GM23248 (cell line): ENCODE results near the gene TMEM128. TPM values are rescaled to one million over a fixed set of nuclear protein-coding genes. Genes with fewer than 3 reads are reported as not detected.
"Not testable (repeated sequence)": the region's sequence is repeated elsewhere in the genome, so short reads cannot be mapped to it uniquely, and the experiment has no call there.

ENCODE experiments used
- DNase-seq: peaks from one replicate; pipeline ENCODE4 v3.0.0-alpha.2; 2015
- H2AFZ ChIP-seq: fragments of 200-600 bp; sonication (generic); 2 replicates; pipeline ENCODE4 v1.6.1; 2016; ENCODE audit warnings: antibody characterized with exemption
- H3F3A ChIP-seq: fragments of 200-600 bp; sonication (generic); 2 replicates; pipeline ENCODE4 v1.6.1; 2016; ENCODE audit warnings: mild to moderate bottlenecking, antibody characterized with exemption, mixed run types; ENCODE audit not compliant: insufficient read depth
- H3K27ac ChIP-seq: fragments of 200-600 bp; sonication (generic); 2 replicates; pipeline ENCODE4 v1.5.1; 2016; ENCODE audit warnings: mild to moderate bottlenecking
- H3K27me3 ChIP-seq: fragments of 200-600 bp; sonication (generic); replicated peaks from 2 replicates; pipeline ENCODE4 v1.6.1; 2016; ENCODE audit warnings: mild to moderate bottlenecking; ENCODE audit not compliant: insufficient read depth
- H3K36me3 ChIP-seq: fragments of 200-600 bp; sonication (generic); 2 replicates; pipeline ENCODE4 v1.6.1; 2016; ENCODE audit warnings: low read depth, mild to moderate bottlenecking
- H3K4me1 ChIP-seq: fragments of 200-600 bp; sonication (generic); 2 replicates; pipeline ENCODE4 v1.6.1; 2016; ENCODE audit warnings: mild to moderate bottlenecking; ENCODE audit not compliant: insufficient read depth
- H3K4me2 ChIP-seq: fragments of 200-600 bp; sonication (generic); one replicate; pipeline ENCODE4 v1.6.1; 2016; ENCODE audit warnings: mild to moderate bottlenecking; ENCODE audit not compliant: unreplicated experiment
- H3K4me3 ChIP-seq: fragments of 200-600 bp; sonication (generic); 2 replicates; pipeline ENCODE4 v1.5.1; 2016; ENCODE audit warnings: mild to moderate bottlenecking
- H3K79me2 ChIP-seq: fragments of 200-600 bp; sonication (generic); 2 replicates; pipeline ENCODE4 v1.6.1; 2016; ENCODE audit warnings: mild to moderate bottlenecking; ENCODE audit not compliant: insufficient read depth
- H3K9ac ChIP-seq: fragments of 200-600 bp; sonication (generic); 2 replicates; pipeline ENCODE4 v1.6.1; 2016; ENCODE audit warnings: mild to moderate bottlenecking
- H3K9me2 ChIP-seq: fragments of 200-600 bp; sonication (generic); 2 replicates; pipeline ENCODE4 v1.6.1; 2016; ENCODE audit warnings: mixed run types, mild to moderate bottlenecking, moderate library complexity; ENCODE audit not compliant: insufficient read depth
- H3K9me3 ChIP-seq: fragments of 200-600 bp; sonication (generic); one replicate; pipeline ENCODE4 v1.6.1; 2017; ENCODE audit warnings: low read depth
- H4K20me1 ChIP-seq: fragments of 200-600 bp; sonication (generic); 2 replicates; pipeline ENCODE4 v1.6.0; 2016; ENCODE audit not compliant: insufficient read depth
- EZH2 ChIP-seq: fragments of 200-600 bp; sonication (generic); IDR thresholded peaks from 2 replicates; pipeline ENCODE4 v1.6.1; 2018; ENCODE audit warnings: antibody characterized with exemption, mild to moderate bottlenecking; ENCODE audit not compliant: insufficient read depth, poor library complexity, severe bottlenecking
- EZH2phosphoT487 ChIP-seq: fragments of 200-600 bp; sonication (generic); IDR thresholded peaks from 2 replicates; pipeline ENCODE4 v1.6.1; 2018; ENCODE audit warnings: antibody characterized with exemption, moderate library complexity, mild to moderate bottlenecking, low read depth; ENCODE audit not compliant: insufficient read depth
- WGBS, 2 experiments: methylation state at CpG; one replicate each; pipeline ENCODE4 v1.1.6; 2015 to 2017; ENCODE audit warnings: low lambda C conversion rate in 2 of 2, low coverage in 1 of 2; ENCODE audit errors: missing lambda C conversion rate in 2 of 2; 5-methylcytosine and 5-hydroxymethylcytosine counted together
- in situ Hi-C: fragments of 300-500 bp; cut with MboI; formaldehyde crosslinking; loops from 2 replicates; pipeline ENCODE4 v1.15.0; 2020
- polyA plus RNA-seq: library from polyadenylated mRNA; unstranded; fragments of >200 nt; fragmentation: Nextera tagmentation; extraction: Ambion mirVana; gene quantifications from 2 replicates; pipeline ENCODE4 v1.2.1, GENCODE V29; 2016
- total RNA-seq: library from RNA; depleted of rRNA; stranded (reverse); fragments of >200 nt; shearing (Covaris generic); gene quantifications from 2 replicates; pipeline ENCODE4 v1.2.3, GENCODE V29; 2014; rRNA removed

TMEM128 gene
- total and polyA plus RNA-seq, 2 experiments from 2014 or later, result 25.9 to 35.4 TPM

GRCh38 chr4:4202510-4202909 lies 45.5 kb downstream of the TMEM128 start:
- no peak overlapping the region for H3K4me3 ChIP-seq
- H3K9ac ChIP-seq, result no peak overlapping the region
- no peak overlapping the region for H3K4me2 ChIP-seq
- no peak overlapping the region for H3K27ac ChIP-seq
- DNase-seq, result no peak
- no peaks in the 10 kb centered on the region for H3K9me3 ChIP-seq
- no peaks in the 10 kb centered on the region for H4K20me1 ChIP-seq
- no peaks in the 10 kb centered on the region for H3K4me1 ChIP-seq
- peaks cover 24% of the 10 kb centered on the region for H3K27me3 ChIP-seq
- 32 to 34% methylated on average over 4 of the region's 4 CpGs for WGBS, 2 experiments
- no peak for TF ChIP-seq EZH2
- TF ChIP-seq EZH2phosphoT487, result no peak
- in situ Hi-C loops, result no loop called here
- no peaks in the 10 kb centered on the region for H3F3A ChIP-seq
- H3K9me2 ChIP-seq, result no peaks in the 10 kb centered on the region
- H2AFZ ChIP-seq, result no peak overlapping the region
- no peaks in the 10 kb centered on the region for H3K79me2 ChIP-seq
- no peaks in the 10 kb centered on the region for H3K36me3 ChIP-seq

GRCh38 chr4:4200624-4201023 lies 47.4 kb downstream of the TMEM128 start:
- Histone ChIP-seq H3K36me3 (no peaks in the 10 kb centered on the region), H4K20me1 (no peaks in the 10 kb centered on the region), H3K9me3 (no peaks in the 10 kb centered on the region), H2AFZ (no peak overlapping the region), H3K4me3 (no peak overlapping the region), H3K9me2 (no peaks in the 10 kb centered on the region), H3K9ac (no peak overlapping the region), H3K4me1 (no peaks in the 10 kb centered on the region), H3K79me2 (no peaks in the 10 kb centered on the region), H3K27ac (no peak overlapping the region), H3K27me3 (peaks cover 7% of the 10 kb centered on the region), H3F3A (no peaks in the 10 kb centered on the region), H3K4me2 (no peak overlapping the region)
- WGBS, 2 experiments, result 43% methylated on average over 4 of the region's 4 CpGs
- DNase-seq, result peak; percentile 9
- in situ Hi-C loops, result no loop called here
- TF ChIP-seq EZH2 (no peak), EZH2phosphoT487 (no peak)

GRCh38 chr4:4195354-4195753 lies 52.7 kb downstream of the TMEM128 start:
- no peak for TF ChIP-seq EZH2
- TF ChIP-seq EZH2phosphoT487, result no peak
- H3K79me2 ChIP-seq, result no peaks in the 10 kb centered on the region
- H3K4me2 ChIP-seq, result no peak overlapping the region
- WGBS, 2 experiments, result 50 to 54% methylated on average over 3 of the region's 3 CpGs
- no peak overlapping the region for H3K4me3 ChIP-seq
- DNase-seq, result no peak
- H3K9ac ChIP-seq, result no peak overlapping the region
- no peaks in the 10 kb centered on the region for H3K9me2 ChIP-seq
- in situ Hi-C loops, result no loop called here
- no peaks in the 10 kb centered on the region for H3K4me1 ChIP-seq
- no peaks in the 10 kb centered on the region for H3K36me3 ChIP-seq
- H4K20me1 ChIP-seq, result no peaks in the 10 kb centered on the region
- H3F3A ChIP-seq, result no peaks in the 10 kb centered on the region
- H3K9me3 ChIP-seq, result no peaks in the 10 kb centered on the region
- no peak overlapping the region for H3K27ac ChIP-seq
- H3K27me3 ChIP-seq, result no peaks in the 10 kb centered on the region; the same call in 1 of the 2 replicates
- no peak overlapping the region for H2AFZ ChIP-seq

- H4K20me1 ChIP-seq, H3K4me3 ChIP-seq, H3K4me1 ChIP-seq, H3F3A ChIP-seq, H3K27ac ChIP-seq, H3K9ac ChIP-seq, H2AFZ ChIP-seq, H3K4me2 ChIP-seq, H3K9me3 ChIP-seq, H3K9me2 ChIP-seq, H3K27me3 ChIP-seq, in situ Hi-C loops, H3K79me2 ChIP-seq, H3K36me3 ChIP-seq, DNase-seq: not testable (repeated sequence)
- WGBS, 2 experiments, result 39 to 63% methylated on average over 3 of the region's 3 CpGs
Measured at GRCh38 chr4:4188557-4188956, 59.5 kb downstream of the TMEM128 start.

Other genes with a start within 250 kb of the TMEM128 start
- gene OTOP1, start 21.3 kb downstream of the TMEM128 start, total RNA-seq, result not detected in 2 replicates
- gene OTOP1, start 21.3 kb downstream of the TMEM128 start, polyA plus RNA-seq, result not detected in 2 replicates
- gene LYAR, start 41.9 kb upstream of the TMEM128 start, total RNA-seq, result 6.7 and 11.9 TPM in 2 replicates
- gene LYAR, start 41.9 kb upstream of the TMEM128 start, polyA plus RNA-seq, result 15.1 and 16.9 TPM in 2 replicates
- gene ZBTB49, start 42.0 kb upstream of the TMEM128 start, total RNA-seq, result 2.9 and 3.9 TPM in 2 replicates
- 1.6 and 1.9 TPM in 2 replicates for gene ZBTB49, start 42.0 kb upstream of the TMEM128 start, polyA plus RNA-seq
- gene NSG1, start 138.9 kb upstream of the TMEM128 start, total RNA-seq, result 0.86 TPM in 1 of 2 replicates, not detected in the other
- 0.16 and 0.31 TPM in 2 replicates for gene NSG1, start 138.9 kb upstream of the TMEM128 start, polyA plus RNA-seq